NB4 (cell line): ENCODE data around the gene EXOSC7.

Experiments used
- DNase-seq: peaks from one replicate; pipeline ENCODE4 v3.0.0; 2010; ENCODE audit warnings: low read depth
- H3K4me3 ChIP-seq: one replicate; pipeline ENCODE4 v1.5.1; 2011; ENCODE audit warnings: mild to moderate bottlenecking, low read depth, low read length, moderate library complexity
- MYC ChIP-seq: IDR thresholded peaks from 2 replicates; pipeline ENCODE4 v1.6.1; 2011; ENCODE audit warnings: low read depth, low read length
- POLR2A ChIP-seq: IDR thresholded peaks from 2 replicates; pipeline ENCODE4 v1.6.1; 2011; ENCODE audit warnings: mild to moderate bottlenecking; ENCODE audit not compliant: insufficient read length; ENCODE audit errors: extremely low read depth
- TF ChIP-seq, protein P1 (sequence below): IDR thresholded peaks from 2 replicates; pipeline ENCODE4 v1.6.1; 2011; ENCODE audit warnings: low read depth, low read length
- TF ChIP-seq, protein P2 (sequence below): IDR thresholded peaks from one replicate; pipeline ENCODE4 v1.5.1; 2012; ENCODE audit warnings: low read depth, low read length

EXOSC7 gene

DNA sequence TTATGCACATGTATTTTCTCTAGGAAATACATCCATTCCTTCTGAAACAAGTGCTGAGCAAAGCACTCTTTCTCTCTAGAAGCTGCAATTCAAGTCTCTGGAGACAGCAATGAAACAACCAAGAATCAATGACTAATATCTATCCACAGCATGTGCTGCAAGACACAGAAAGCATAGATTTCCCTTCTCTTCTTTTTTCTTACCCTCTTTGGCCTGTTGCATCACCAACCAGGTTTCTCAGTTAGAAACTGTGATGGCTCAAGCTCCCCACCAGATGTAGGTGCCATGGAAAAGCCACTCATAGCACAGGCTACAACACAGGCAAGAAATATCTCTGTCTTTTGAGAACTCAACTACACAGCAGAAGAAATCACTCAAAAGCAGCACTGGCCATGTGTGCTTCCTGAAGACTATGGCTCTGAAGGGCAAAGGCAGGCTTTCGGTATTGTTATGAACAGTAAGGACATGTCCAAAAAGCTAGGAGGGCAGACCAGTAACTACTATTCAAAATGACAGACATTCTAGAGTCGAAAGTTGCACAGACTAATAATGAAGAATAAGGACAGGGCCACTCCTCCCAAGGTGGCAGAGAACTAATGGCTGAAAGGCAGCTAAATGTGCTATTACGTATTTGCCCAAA lies 15.5 kb upstream of the EXOSC7 start:
- peak; percentile 74 for DNase-seq
- TF ChIP-seq, protein P1, sequence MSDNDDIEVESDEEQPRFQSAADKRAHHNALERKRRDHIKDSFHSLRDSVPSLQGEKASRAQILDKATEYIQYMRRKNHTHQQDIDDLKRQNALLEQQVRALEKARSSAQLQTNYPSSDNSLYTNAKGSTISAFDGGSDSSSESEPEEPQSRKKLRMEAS = no peak
- TF ChIP-seq, protein P2, sequence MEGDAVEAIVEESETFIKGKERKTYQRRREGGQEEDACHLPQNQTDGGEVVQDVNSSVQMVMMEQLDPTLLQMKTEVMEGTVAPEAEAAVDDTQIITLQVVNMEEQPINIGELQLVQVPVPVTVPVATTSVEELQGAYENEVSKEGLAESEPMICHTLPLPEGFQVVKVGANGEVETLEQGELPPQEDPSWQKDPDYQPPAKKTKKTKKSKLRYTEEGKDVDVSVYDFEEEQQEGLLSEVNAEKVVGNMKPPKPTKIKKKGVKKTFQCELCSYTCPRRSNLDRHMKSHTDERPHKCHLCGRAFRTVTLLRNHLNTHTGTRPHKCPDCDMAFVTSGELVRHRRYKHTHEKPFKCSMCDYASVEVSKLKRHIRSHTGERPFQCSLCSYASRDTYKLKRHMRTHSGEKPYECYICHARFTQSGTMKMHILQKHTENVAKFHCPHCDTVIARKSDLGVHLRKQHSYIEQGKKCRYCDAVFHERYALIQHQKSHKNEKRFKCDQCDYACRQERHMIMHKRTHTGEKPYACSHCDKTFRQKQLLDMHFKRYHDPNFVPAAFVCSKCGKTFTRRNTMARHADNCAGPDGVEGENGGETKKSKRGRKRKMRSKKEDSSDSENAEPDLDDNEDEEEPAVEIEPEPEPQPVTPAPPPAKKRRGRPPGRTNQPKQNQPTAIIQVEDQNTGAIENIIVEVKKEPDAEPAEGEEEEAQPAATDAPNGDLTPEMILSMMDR = no peak
- TF ChIP-seq POLR2A = no peak
- no peak for TF ChIP-seq MYC
- no peak overlapping the region for H3K4me3 ChIP-seq

DNA sequence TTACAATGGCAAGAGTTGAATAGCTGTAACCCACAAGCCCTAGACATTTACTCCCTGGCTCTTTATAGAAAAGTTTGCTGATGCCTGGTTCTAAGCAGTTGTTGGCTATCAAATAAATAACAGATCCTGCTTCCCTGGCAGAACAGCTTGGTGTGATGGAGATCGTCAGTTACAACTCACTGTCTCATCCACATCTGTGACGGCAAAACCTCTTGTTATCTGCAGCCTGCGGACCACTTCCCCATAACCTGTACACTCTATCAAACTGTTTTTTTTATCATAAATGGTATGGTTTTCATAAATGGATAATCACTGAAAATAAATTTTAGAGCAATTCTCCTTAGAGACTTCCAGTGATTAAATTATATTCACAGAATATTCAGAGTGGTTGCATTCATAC lies 14.2 kb upstream of the EXOSC7 start:
- no peak overlapping the region for H3K4me3 ChIP-seq
- TF ChIP-seq MYC (no peak), POLR2A (no peak)
- TF ChIP-seq, protein P2 = no peak
- TF ChIP-seq, protein P1 = no peak
- no peak for DNase-seq

DNA sequence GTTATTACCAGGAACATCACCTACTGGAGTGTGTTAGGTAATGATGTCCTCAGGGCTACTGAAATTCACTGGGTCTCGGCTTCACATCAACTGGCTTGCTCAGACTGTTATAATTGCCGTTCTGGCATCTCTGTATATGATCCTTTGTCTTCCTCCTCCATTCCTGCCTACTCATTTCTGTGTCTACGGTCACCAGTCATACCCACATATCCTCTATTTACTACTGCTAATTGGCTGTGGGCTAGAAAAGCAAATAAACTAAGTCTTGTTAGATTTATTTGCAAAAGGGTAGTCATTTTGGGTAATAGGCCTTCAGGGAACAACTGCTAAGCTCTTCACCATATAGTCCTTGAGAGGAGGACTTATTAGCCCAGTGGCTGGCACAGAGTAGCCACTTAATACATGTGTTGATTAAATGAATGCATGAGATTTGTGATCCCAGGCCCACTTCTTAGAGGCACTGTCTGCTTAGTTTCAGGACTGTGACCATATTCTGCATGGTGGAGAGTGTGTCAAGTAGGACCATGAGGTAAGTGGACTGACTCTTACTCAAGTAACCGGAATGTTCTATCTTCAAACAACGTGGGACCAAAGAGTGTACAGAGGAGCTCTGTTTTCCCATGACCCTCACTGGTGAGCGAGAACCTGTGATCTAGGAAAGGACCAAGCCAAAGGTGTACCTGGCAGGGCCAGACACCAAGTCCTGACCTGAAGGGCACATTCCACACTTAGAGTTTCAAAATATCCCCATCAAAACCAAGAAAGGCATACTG lies 13.2 kb upstream of the EXOSC7 start:
- DNase-seq = no peak
- TF ChIP-seq POLR2A (no peak), MYC (no peak)
- TF ChIP-seq, protein P2 = no peak
- TF ChIP-seq, protein P1 = no peak
- no peak overlapping the region for H3K4me3 ChIP-seq

DNA sequence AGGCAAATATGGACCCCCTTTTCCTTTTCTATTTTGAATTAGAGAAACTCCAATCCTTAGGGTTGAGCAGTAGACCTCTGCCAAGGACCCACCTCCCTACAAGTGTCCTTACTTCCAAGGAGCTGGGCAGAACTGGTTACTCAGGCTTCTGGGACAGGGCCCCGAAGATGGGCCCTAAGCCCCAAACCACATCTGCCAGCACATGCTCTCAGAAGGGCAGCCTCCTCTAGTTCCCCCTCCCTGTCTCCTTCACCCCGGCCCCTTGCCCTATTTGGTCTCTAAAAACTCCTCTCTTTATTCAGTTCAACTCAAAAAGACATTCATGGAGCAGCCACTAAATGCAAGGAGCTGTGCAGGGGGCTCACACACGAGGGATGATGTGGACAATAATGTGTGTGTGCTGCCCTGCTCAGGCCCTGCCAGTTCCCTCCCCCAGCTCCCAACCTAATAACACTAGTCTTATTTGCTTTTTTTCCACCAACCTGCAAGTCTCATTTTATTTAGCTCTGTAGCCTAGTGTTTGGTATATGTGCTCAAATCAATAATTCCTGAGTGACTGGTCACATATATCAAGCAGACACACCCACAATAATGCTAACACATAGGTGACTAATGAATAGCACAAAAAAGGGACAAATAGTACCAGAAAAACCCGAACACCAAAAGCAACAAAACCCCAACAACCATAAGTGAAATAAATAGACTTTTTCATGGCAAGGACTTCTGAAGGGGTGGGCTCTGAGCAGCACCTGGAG lies 12.3 kb upstream of the EXOSC7 start:
- DNase-seq = peak; percentile 68
- no peak overlapping the region for H3K4me3 ChIP-seq
- TF ChIP-seq, protein P2 = no peak
- TF ChIP-seq, protein P1 = peak; percentile 32; the same call in 1 of the 2 replicates

DNA sequence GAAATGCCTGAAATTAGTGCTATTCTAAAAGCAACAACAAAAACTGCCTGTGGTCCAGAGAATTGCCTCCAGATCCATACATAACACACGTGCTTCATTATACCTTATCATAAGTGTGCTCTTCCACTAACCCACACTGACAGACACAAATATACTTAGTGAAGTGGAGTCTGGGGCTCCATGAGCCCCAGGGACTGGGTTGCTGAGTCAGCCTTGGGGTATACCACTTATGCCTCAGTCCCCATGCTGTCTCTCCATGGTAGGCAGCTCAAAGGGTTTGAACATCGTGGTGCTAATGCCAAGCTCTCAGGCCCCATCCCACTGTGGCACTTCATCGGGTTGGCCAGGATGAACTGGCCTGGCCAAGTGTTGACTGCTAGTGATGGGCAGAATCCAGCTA lies 10.9 kb upstream of the EXOSC7 start:
- peak; percentile 54 for DNase-seq
- TF ChIP-seq MYC (no peak), POLR2A (no peak)
- TF ChIP-seq, protein P1 = no peak
- TF ChIP-seq, protein P2 = no peak
- no peak overlapping the region for H3K4me3 ChIP-seq
